Measurements from ENCODE around the gene MYO5B.

MYO5B gene

GRCh38 chr18:50071397-50071796 is 123.5 kb downstream of the MYO5B start:
- Histone ChIP-seq H3K79me2 (ENCODE audit: insufficient read depth, low read length) (no peaks in the 10 kb centered on the region), H3K27me3 (ENCODE audit: insufficient read depth, low read length, poor library complexity) (peaks cover 3% of the 10 kb centered on the region), H3K4me2 (ENCODE audit: insufficient read depth, low read length) (no peak overlapping the region), H3K36me3 (ENCODE audit: insufficient read depth, low read length) (no peaks in the 10 kb centered on the region), H3K4me1 (ENCODE audit: insufficient read depth, low read length) (no peaks in the 10 kb centered on the region), H2AFZ (ENCODE audit: low read depth, low read length) (no peak overlapping the region), H4K20me1 (ENCODE audit: insufficient read depth, low read length) (no peaks in the 10 kb centered on the region), H3K9ac (ENCODE audit: low read depth, low read length) (no peak overlapping the region), H3K9me3 (ENCODE audit: insufficient read depth, low read length, severe bottlenecking) (no peaks in the 10 kb centered on the region), H3K27ac (ENCODE audit: low read length) (no peak overlapping the region), H3K4me3 (ENCODE audit: low read depth in 1 of 2, low read length in 2 of 2) (no peak overlapping the region)
- TF ChIP-seq CTCF (IDR thresholded peaks at IDR 0.05; ENCODE audit: borderline replicate concordance, extremely low read depth, low read length, poor library complexity, severe bottlenecking) = no peak
- TF ChIP-seq EZH2 (IDR thresholded peaks at IDR 0.05; ENCODE audit: borderline replicate concordance, low read depth, low read length, severe bottlenecking) = no peak
- ATAC-seq (ENCODE audit: insufficient read depth, low read depth) (no peak), DNase-seq (no peak)

GRCh38 chr18:50069422-50069821 is 125.5 kb downstream of the MYO5B start:
- DNase-seq = no peak
- ATAC-seq (ENCODE audit: insufficient read depth, low read depth) = no peak
- Histone ChIP-seq H3K27ac (ENCODE audit: low read length) (no peak overlapping the region), H4K20me1 (ENCODE audit: insufficient read depth, low read length) (no peaks in the 10 kb centered on the region), H3K27me3 (ENCODE audit: insufficient read depth, low read length, poor library complexity) (peaks cover 4% of the 10 kb centered on the region), H3K9ac (ENCODE audit: low read depth, low read length) (no peak overlapping the region), H2AFZ (ENCODE audit: low read depth, low read length) (no peak overlapping the region), H3K36me3 (ENCODE audit: insufficient read depth, low read length) (no peaks in the 10 kb centered on the region), H3K79me2 (ENCODE audit: insufficient read depth, low read length) (no peaks in the 10 kb centered on the region), H3K9me3 (ENCODE audit: insufficient read depth, low read length, severe bottlenecking) (no peaks in the 10 kb centered on the region), H3K4me3 (ENCODE audit: low read depth in 1 of 2, low read length in 2 of 2) (no peak overlapping the region), H3K4me2 (ENCODE audit: insufficient read depth, low read length) (no peak overlapping the region), H3K4me1 (ENCODE audit: insufficient read depth, low read length) (no peaks in the 10 kb centered on the region)
- no peak for TF ChIP-seq CTCF (IDR thresholded peaks at IDR 0.05; ENCODE audit: borderline replicate concordance, extremely low read depth, low read length, poor library complexity, severe bottlenecking)
- no peak for TF ChIP-seq EZH2 (IDR thresholded peaks at IDR 0.05; ENCODE audit: borderline replicate concordance, low read depth, low read length, severe bottlenecking)

- Histone ChIP-seq H3K9ac (ENCODE audit: low read depth, low read length) (no peak overlapping the region), H3K4me1 (ENCODE audit: insufficient read depth, low read length) (no peaks in the 10 kb centered on the region), H3K4me2 (ENCODE audit: insufficient read depth, low read length) (no peak overlapping the region), H3K27ac (ENCODE audit: low read length) (no peak overlapping the region), H4K20me1 (ENCODE audit: insufficient read depth, low read length) (no peaks in the 10 kb centered on the region), H2AFZ (ENCODE audit: low read depth, low read length) (no peak overlapping the region), H3K9me3 (ENCODE audit: insufficient read depth, low read length, severe bottlenecking) (no peaks in the 10 kb centered on the region), H3K4me3 (ENCODE audit: low read depth in 1 of 2, low read length in 2 of 2) (no peak overlapping the region), H3K79me2 (ENCODE audit: insufficient read depth, low read length) (no peaks in the 10 kb centered on the region), H3K36me3 (ENCODE audit: insufficient read depth, low read length) (no peaks in the 10 kb centered on the region), H3K27me3 (ENCODE audit: insufficient read depth, low read length, poor library complexity) (peaks cover 9% of the 10 kb centered on the region)
- TF ChIP-seq CTCF (IDR thresholded peaks at IDR 0.05; ENCODE audit: borderline replicate concordance, extremely low read depth, low read length, poor library complexity, severe bottlenecking) (no peak), EZH2 (IDR thresholded peaks at IDR 0.05; ENCODE audit: borderline replicate concordance, low read depth, low read length, severe bottlenecking) (no peak)
- ATAC-seq (ENCODE audit: insufficient read depth, low read depth) (no peak), DNase-seq (no peak)
These were observed 129.4 kb downstream of the MYO5B start for GRCh38 chr18:50065527-50065926.

GRCh38 chr18:50065039-50065438 is 129.9 kb downstream of the MYO5B start:
- ATAC-seq (ENCODE audit: insufficient read depth, low read depth) = no peak
- DNase-seq = no peak
- Histone ChIP-seq H2AFZ (ENCODE audit: low read depth, low read length) (no peak overlapping the region), H3K9me3 (ENCODE audit: insufficient read depth, low read length, severe bottlenecking) (no peaks in the 10 kb centered on the region), H3K4me1 (ENCODE audit: insufficient read depth, low read length) (no peaks in the 10 kb centered on the region), H3K27ac (ENCODE audit: low read length) (no peak overlapping the region), H3K79me2 (ENCODE audit: insufficient read depth, low read length) (no peaks in the 10 kb centered on the region), H3K27me3 (ENCODE audit: insufficient read depth, low read length, poor library complexity) (peaks cover 9% of the 10 kb centered on the region), H3K4me2 (ENCODE audit: insufficient read depth, low read length) (no peak overlapping the region), H4K20me1 (ENCODE audit: insufficient read depth, low read length) (no peaks in the 10 kb centered on the region), H3K4me3 (ENCODE audit: low read depth in 1 of 2, low read length in 2 of 2) (no peak overlapping the region), H3K9ac (ENCODE audit: low read depth, low read length) (no peak overlapping the region), H3K36me3 (ENCODE audit: insufficient read depth, low read length) (no peaks in the 10 kb centered on the region)
- TF ChIP-seq CTCF (IDR thresholded peaks at IDR 0.05; ENCODE audit: borderline replicate concordance, extremely low read depth, low read length, poor library complexity, severe bottlenecking) (no peak), EZH2 (IDR thresholded peaks at IDR 0.05; ENCODE audit: borderline replicate concordance, low read depth, low read length, severe bottlenecking) (no peak)

Data from DND-41 (cell line).